Lower leg skin (tissue), 4 donors: ENCODE data around the gene PDE1C. TPM values are rescaled to one million over a fixed set of nuclear protein-coding genes. Genes with fewer than 3 reads are reported as not detected.

Experiments used
- DNase-seq, 2 donors: peaks; one replicate each; pipeline ENCODE4 v3.0.0-alpha.2; 2019; ENCODE audit warnings: low spot score in 2 of 2
- H3K4me3 ChIP-seq: fragments of 200-600 bp; sonication (generic); 2 replicates; pipeline ENCODE4 v1.5.1; 2017; ENCODE audit warnings: mild to moderate bottlenecking, low read depth; ENCODE audit not compliant: poor library complexity, severe bottlenecking
- CTCF ChIP-seq, 3 donors: fragments of 450-650 bp; IDR thresholded peaks; one replicate each; pipeline ENCODE4 v1.5.1; 2016; ENCODE audit warnings: antibody characterized with exemption in 3 of 3, mild to moderate bottlenecking in 3 of 3, moderate library complexity in 2 of 3
- POLR2A ChIP-seq, 2 donors: fragments of 450-650 bp; IDR thresholded peaks; one replicate each; pipeline ENCODE4 v1.6.1; 2016 to 2017; ENCODE audit warnings: antibody characterized with exemption in 2 of 2, mild to moderate bottlenecking in 1 of 2, moderate library complexity in 1 of 2
- WGBS, 2 donors: methylation state at CpG; one replicate each; pipeline ENCODE4 v1.1.5; 2018; 5-methylcytosine and 5-hydroxymethylcytosine counted together
- intact Hi-C: fragments of 100-400 bp; cut with DNase I; formaldehyde crosslinking; loops from one replicate; pipeline ENCODE4 v1.15.0; 2023; ENCODE audit warnings: low total_unique reads
- total RNA-seq, 4 donors: library from RNA; depleted of rRNA; stranded (reverse); fragments of >200 nt; gene quantifications; one replicate each; pipeline ENCODE4 v1.1.0, GENCODE V29; 2016

PDE1C gene
- total RNA-seq, 4 donors from 2014 or later = 0.53 to 3.5 (median 3.0) TPM

GRCh38 chr7:31974351-31974750 lies 95.9 kb downstream of the PDE1C start:
- H3K4me3 ChIP-seq = no peak overlapping the region
- TF ChIP-seq POLR2A (IDR thresholded peaks at IDR 0.05) = no peak
- TF ChIP-seq CTCF (IDR thresholded peaks at IDR 0.05) = no peak
- DNase-seq = no peak
- 52 to 75% methylated on average over 1 of the region's 1 CpG for WGBS, 2 donors
- intact Hi-C loops = no loop called here

- DNase-seq = no peak
- intact Hi-C loops = no loop called here
- H3K4me3 ChIP-seq = no peak overlapping the region
- 86 to 95% methylated on average over 7 of the region's 7 CpGs for WGBS, 2 donors
- TF ChIP-seq CTCF (IDR thresholded peaks at IDR 0.05) (no peak), POLR2A (IDR thresholded peaks at IDR 0.05) (no peak)
These were observed 99.0 kb downstream of the PDE1C start for GRCh38 chr7:31971049-31971667.

GRCh38 chr7:31970501-31970900 lies 99.7 kb downstream of the PDE1C start:
- intact Hi-C loops = no loop called here
- no peak for DNase-seq
- TF ChIP-seq POLR2A (IDR thresholded peaks at IDR 0.05) = no peak
- TF ChIP-seq CTCF (IDR thresholded peaks at IDR 0.05) = no peak
- no peak overlapping the region for H3K4me3 ChIP-seq

- WGBS, 2 donors = 93 to 96% methylated on average over 8 of the region's 8 CpGs
- no peak for DNase-seq
- intact Hi-C loops = no loop called here
- TF ChIP-seq CTCF (IDR thresholded peaks at IDR 0.05) = no peak
- TF ChIP-seq POLR2A (IDR thresholded peaks at IDR 0.05) = no peak
- H3K4me3 ChIP-seq = no peak overlapping the region
These were observed 106.5 kb downstream of the PDE1C start for GRCh38 chr7:31963569-31964175.

GRCh38 chr7:31962246-31962645 lies 108.0 kb downstream of the PDE1C start:
- intact Hi-C loops = no loop called here
- no peak for TF ChIP-seq POLR2A (IDR thresholded peaks at IDR 0.05)
- TF ChIP-seq CTCF (IDR thresholded peaks at IDR 0.05) = no peak
- DNase-seq = no peak
- no peak overlapping the region for H3K4me3 ChIP-seq

- intact Hi-C loops = no loop called here
- TF ChIP-seq POLR2A (IDR thresholded peaks at IDR 0.05) = no peak
- no peak for TF ChIP-seq CTCF (IDR thresholded peaks at IDR 0.05)
- DNase-seq = no peak
- 70 to 76% methylated on average over 2 of the region's 2 CpGs for WGBS, 2 donors
- H3K4me3 ChIP-seq = no peak overlapping the region
These were observed 112.0 kb downstream of the PDE1C start for GRCh38 chr7:31958226-31958625.
